Heart right ventricle (tissue), 16 donors: ENCODE results near the gene RDH5. TPM values are rescaled to one million over a fixed set of nuclear protein-coding genes. Genes with fewer than 3 reads are reported as not detected.

Experiments used
- ATAC-seq, 8 donors: fragments of 200-7000 bp; cut with Tn5 transposase; one replicate each; pipeline ENCODE4 v1.9.1; 2020; ENCODE audit warnings: mild to moderate bottlenecking in 8 of 8, moderate library complexity in 8 of 8, moderate number of reproducible peaks in 1 of 8
- DNase-seq, 2 donors: peaks; one replicate each; pipeline ENCODE4 v3.0.0-alpha.2; 2020
- H3K27ac ChIP-seq, 10 donors: fragments of 200-600 bp; sonication (generic) in 2 of 10; one replicate each; pipeline versions ENCODE4 v1.5.0 to v1.8.0; 2020 to 2022; ENCODE audit warnings: mild to moderate bottlenecking in 3 of 10
- H3K27me3 ChIP-seq, 7 donors: fragments of 200-600 bp; one replicate each; pipeline ENCODE4 v1.8.0; 2021 to 2022; ENCODE audit warnings: mild to moderate bottlenecking in 2 of 7
- H3K36me3 ChIP-seq, 9 donors: fragments of 200-600 bp; sonication (generic) in 1 of 9; one replicate each; pipeline versions ENCODE4 v1.5.0 to v1.8.0; 2020 to 2022; ENCODE audit warnings: mild to moderate bottlenecking in 2 of 9
- H3K4me1 ChIP-seq, 9 donors: fragments of 200-600 bp; sonication (generic) in 1 of 9; one replicate each; pipeline versions ENCODE4 v1.5.0 to v1.8.0; 2020 to 2022; ENCODE audit warnings: mild to moderate bottlenecking in 4 of 9
- H3K4me3 ChIP-seq, 10 donors: fragments of 200-600 bp; sonication (generic) in 2 of 10; one replicate each; pipeline versions ENCODE4 v1.5.0 to v1.8.0; 2020 to 2022; ENCODE audit warnings: mild to moderate bottlenecking in 7 of 10, moderate library complexity in 2 of 10
- H3K9me3 ChIP-seq, 11 donors: fragments of 200-600 bp in 10 of 11; sonication (generic) in 2 of 11; one replicate each; pipeline versions ENCODE4 v1.5.0 to v1.8.0; 2013 to 2022; ENCODE audit warnings: mild to moderate bottlenecking in 2 of 11, control low read depth in 1 of 11, moderate library complexity in 1 of 11
- WGBS, 2 donors: extraction: QIAGEN DNeasy Blood & Tissue Kit; methylation state at CpG; one replicate each; pipeline ENCODE4 v1.1.7; 2013; ENCODE audit warnings: inconsistent platforms in 1 of 2; 5-methylcytosine and 5-hydroxymethylcytosine counted together
- intact Hi-C, 10 donors: fragments of 100-400 bp; cut with DNase I; formaldehyde crosslinking; loops; one replicate each; pipeline versions ENCODE4 v1.11.1 to v1.14.2; 2022
- polyA plus RNA-seq, 2 donors: library from polyadenylated mRNA; stranded (reverse); fragments of 200-250 nt; gene quantifications; one replicate each; pipeline ENCODE4 v1.2.3, GENCODE V29; 2013
- total RNA-seq, 10 donors: library from RNA; stranded (reverse); fragmentation: NEBNext Ultra II Directional in 3 of 10; extraction: Animal tissue kit (Norgen Biotek cat#: 25700) in 3 of 10; gene quantifications; one replicate each; pipeline versions ENCODE4 v1.2.1 to v1.2.4, GENCODE V29; 2021 to 2023
- TF ChIP-seq, protein P1 (sequence below), 9 donors: fragments of 200-600 bp; sonication (generic) in 2 of 9; IDR thresholded peaks; one replicate each; pipeline versions ENCODE4 v1.5.0 to v1.8.0; 2021 to 2022; ENCODE audit warnings: antibody characterized with exemption in 9 of 9, mild to moderate bottlenecking in 5 of 9, moderate library complexity in 1 of 9
- donor health status: Arrhythmogenic right ventricular cardiomyopathy.
- donor health status: ischemic (EF 13 %, LVEDD 7.1; RV severe dilation, severe dysfunction).
- donor health status: healthy with polysubstance abuse.
- donor health status: DM: no; HTN: yes; CAD: no.
- donor health status: DM: no; HTN: no; CAD: no.
- donor health status: ischemic (EF 25% LVEDD 6.9; RV normal size, moderate dysfunction).
- donor health status: ischemic (EF 25% LVEDD 5.7; RV mildly dilated, moderate dysfunction).
- donor health status: healthy.
- donor health status: DM: yes; HTN: yes; CAD: no.
- donor health status: Ischemic cardiomyopathy.
- donor health status: ischemic (EF 35%, LVEDD 5.7; RV mildly dilated, moderate dysfunction).
- donor health status: nonischemic (EF 11% LVEDD 7.7; RV severe dilation, severe dysfunction).
- donor health status: DM: yes; HTN: yes; CAD: no.
- donor health status: PGD.
- donor health status: ischemic (EF 29% LVEDD 5.4; RV normal size, mild dysfunction).
- donor health status: nonischemic (EF 23%, LVEDD 6.1; RV moderate dilation, normal function).

RDH5 gene
- total and polyA plus RNA-seq, 12 donors, result 4.9 to 54.5 (median 15.2) TPM

DNA sequence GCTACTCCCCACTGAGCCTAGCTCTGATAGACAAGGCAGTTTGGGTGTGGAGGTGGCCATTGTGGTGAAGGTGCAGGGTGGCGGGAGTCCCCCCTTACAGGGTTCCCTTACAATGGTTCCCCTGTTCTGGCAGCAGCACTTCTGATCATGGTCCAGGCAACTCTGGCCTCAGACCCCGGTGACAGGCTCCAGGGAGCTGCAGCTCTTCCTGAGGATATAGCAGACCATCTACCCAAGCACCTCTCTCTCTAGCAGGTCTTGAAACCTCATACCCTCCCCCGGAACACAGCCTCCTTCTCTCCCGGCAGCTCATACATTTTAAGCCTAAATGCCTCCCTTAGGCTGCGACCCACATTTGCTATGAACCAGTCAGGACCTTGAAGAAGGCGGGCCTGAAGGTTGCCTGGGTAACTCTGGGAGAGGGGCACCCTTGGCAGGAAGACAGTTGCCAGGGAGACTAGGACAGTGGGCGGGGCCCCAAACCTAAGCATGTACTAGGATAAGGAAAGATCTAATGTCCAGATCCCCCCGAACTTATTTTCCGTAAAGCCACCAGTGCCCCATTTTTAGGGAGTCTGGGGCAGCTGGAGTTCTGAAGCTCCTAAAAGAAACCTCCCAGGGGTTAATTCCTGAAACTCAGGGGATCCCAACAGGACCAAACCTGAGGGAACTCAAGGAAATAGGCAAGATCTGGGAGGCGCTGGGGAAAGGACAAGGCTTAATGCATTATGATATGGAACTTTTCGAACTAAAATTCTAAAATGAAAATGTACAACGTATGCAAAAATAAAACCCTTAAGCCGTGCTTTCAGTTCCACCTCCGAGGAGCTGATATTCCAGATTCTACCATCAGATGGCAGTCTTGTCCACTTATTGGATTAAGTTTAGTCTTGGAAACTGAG is 18.2 kb downstream of the RDH5 start:
- DNase-seq, result peak; percentile 75 to 88
- Histone ChIP-seq H3K27me3 (no peaks in the 10 kb centered on the region), H3K4me1 (peaks cover 8 to 27% (median 21%) of the 10 kb centered on the region in 9 donors), H3K36me3 (no peaks in the 10 kb centered on the region), H3K27ac (peak overlapping the region in 9 of 10 donors; percentile 17 to 84 (median 70)), H3K4me3 (peak overlapping the region in 9 of 10 donors; percentile 34 to 65 (median 61)), H3K9me3 (no peaks in the 10 kb centered on the region)
- peak; percentile 66 to 86 (median 77) for ATAC-seq
- intact Hi-C loops, result loop anchor here in 9 of 10 donors (1.0 to 10.0 kb wide), 14 partner anchors 56 to 376 kb away; partner anchors contain the start of genes DGKA (in 1 of the 9), ORMDL2 (in 1 of the 9), RPL41 (in 1 of the 9) and RPS26 (in 1 of the 9)
- TF ChIP-seq, protein P1, sequence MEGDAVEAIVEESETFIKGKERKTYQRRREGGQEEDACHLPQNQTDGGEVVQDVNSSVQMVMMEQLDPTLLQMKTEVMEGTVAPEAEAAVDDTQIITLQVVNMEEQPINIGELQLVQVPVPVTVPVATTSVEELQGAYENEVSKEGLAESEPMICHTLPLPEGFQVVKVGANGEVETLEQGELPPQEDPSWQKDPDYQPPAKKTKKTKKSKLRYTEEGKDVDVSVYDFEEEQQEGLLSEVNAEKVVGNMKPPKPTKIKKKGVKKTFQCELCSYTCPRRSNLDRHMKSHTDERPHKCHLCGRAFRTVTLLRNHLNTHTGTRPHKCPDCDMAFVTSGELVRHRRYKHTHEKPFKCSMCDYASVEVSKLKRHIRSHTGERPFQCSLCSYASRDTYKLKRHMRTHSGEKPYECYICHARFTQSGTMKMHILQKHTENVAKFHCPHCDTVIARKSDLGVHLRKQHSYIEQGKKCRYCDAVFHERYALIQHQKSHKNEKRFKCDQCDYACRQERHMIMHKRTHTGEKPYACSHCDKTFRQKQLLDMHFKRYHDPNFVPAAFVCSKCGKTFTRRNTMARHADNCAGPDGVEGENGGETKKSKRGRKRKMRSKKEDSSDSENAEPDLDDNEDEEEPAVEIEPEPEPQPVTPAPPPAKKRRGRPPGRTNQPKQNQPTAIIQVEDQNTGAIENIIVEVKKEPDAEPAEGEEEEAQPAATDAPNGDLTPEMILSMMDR (IDR thresholded peaks at IDR 0.05), result peak; percentile 71 to 91 (median 89)
- WGBS, 2 donors, result 1 to 3% methylated on average over 14 of the region's 14 CpGs

DNA sequence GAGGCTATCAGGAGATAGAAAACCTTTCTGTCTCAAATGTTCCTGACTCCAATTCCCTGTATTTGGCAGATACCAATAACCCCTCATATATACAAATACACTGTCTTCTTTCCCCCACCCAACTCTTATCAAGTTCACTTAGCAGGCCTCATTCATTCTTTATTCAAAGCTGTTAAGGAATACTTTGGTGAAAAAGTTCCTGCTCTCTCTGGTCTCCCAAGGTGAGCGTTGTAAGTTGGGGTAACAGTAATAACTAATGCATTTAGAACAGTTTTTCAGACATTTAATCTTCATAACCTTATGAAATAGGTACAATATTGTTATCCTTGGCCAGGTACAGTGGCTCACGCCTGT is 18.8 kb downstream of the RDH5 start:
- Histone ChIP-seq H3K4me1 (peaks cover 8 to 33% (median 24%) of the 10 kb centered on the region in 9 donors), H3K4me3 (peak overlapping the region in 7 of 10 donors; percentile 47 to 65 (median 61)), H3K36me3 (no peaks in the 10 kb centered on the region), H3K9me3 (no peaks in the 10 kb centered on the region), H3K27ac (peak overlapping the region in 3 of 10 donors; percentile 51 to 76 (median 67)), H3K27me3 (peaks cover 0 to 6% (median 0%) of the 10 kb centered on the region in 7 donors)
- TF ChIP-seq, protein P1 (IDR thresholded peaks at IDR 0.05), result peak in 1 of 9 donors; percentile 25
- no peak for DNase-seq
- WGBS, 2 donors, result 81 to 89% methylated on average over 2 of the region's 2 CpGs
- ATAC-seq, result no peak
- intact Hi-C loops, result loop anchor here in 8 of 10 donors (1.0 to 10.0 kb wide), 14 partner anchors 57 to 376 kb away; partner anchors contain the start of genes DGKA (in 1 of the 8), ORMDL2 (in 1 of the 8), RPL41 (in 1 of the 8) and RPS26 (in 1 of the 8)

- ATAC-seq (no peak), DNase-seq (no peak)
- TF ChIP-seq, protein P1 (IDR thresholded peaks at IDR 0.05), result no peak
- intact Hi-C loops, result loop anchor here in 7 of 10 donors (1.0 to 10.0 kb wide), 8 partner anchors 53 to 373 kb away; partner anchors contain the start of genes DGKA (in 1 of the 7), ORMDL2 (in 1 of the 7), RPL41 (in 1 of the 7) and RPS26 (in 1 of the 7)
- Histone ChIP-seq H3K27me3 (peaks cover 0 to 11% (median 0%) of the 10 kb centered on the region in 7 donors), H3K4me1 (peaks cover 8 to 57% (median 46%) of the 10 kb centered on the region in 9 donors), H3K36me3 (no peaks in the 10 kb centered on the region), H3K9me3 (no peaks in the 10 kb centered on the region), H3K27ac (peak overlapping the region in 5 of 10 donors; percentile 36 to 56 (median 51)), H3K4me3 (peak overlapping the region in 7 of 10 donors; percentile 66 to 90 (median 73))
- 18 to 31% methylated on average over 3 of the region's 3 CpGs for WGBS, 2 donors
Measured at GRCh38 chr12:55741931-55742680, 21.9 kb downstream of the RDH5 start.
